ENCODE measurements around the gene CASQ2. TPM values are rescaled to one million over a fixed set of nuclear protein-coding genes. Genes with fewer than 3 reads are reported as not detected.

The CASQ2 gene
- total and polyA plus RNA-seq, 9 of the 15 experiments (the other 6 are each of a cell fraction or from before 2014, with no cell fraction given) = not detected

- no peak overlapping the region for H3K4me2 ChIP-seq (ENCODE audit: insufficient read depth, low read length)
- H2AFZ ChIP-seq (ENCODE audit: low read depth, low read length) = no peak overlapping the region
- H3K9me3 ChIP-seq (replicated peaks; ENCODE audit: control insufficient read depth, insufficient read depth, low read depth, low read length) = no peaks in the 10 kb centered on the region
- no peaks in the 10 kb centered on the region for H3K79me2 ChIP-seq (ENCODE audit: control insufficient read depth, insufficient read depth, low read length)
- in situ Hi-C loops (cut with MboI) = loop anchor here (10.0 kb wide), 1 partner anchor 256 kb away; the partner anchor contains the start of gene SLC22A15
- H3K27me3 ChIP-seq (ENCODE audit: control insufficient read depth in 2 of 2, insufficient read depth in 2 of 2, low read length in 2 of 2) = peaks cover 25 to 27% of the 10 kb centered on the region in 2 experiments
- TF ChIP-seq CHAMP1 (IDR thresholded peaks at IDR 0.05) (no peak), ZNF395 (CRISPR knock-in tag; IDR thresholded peaks at IDR 0.05) (no peak)
- ChIA-PET POLR2A (interaction anchor here (0.7 kb wide), 1 partner anchor 9 kb away, joined by 5 read pairs; no protein-coding TSS in a partner anchor), CTCF (ENCODE audit: low intra/inter-chr PET ratio) (no interaction called here)
- BruUV-seq (replicated peaks) = no TSS peak
- H3K36me3 ChIP-seq (ENCODE audit: control insufficient read depth, insufficient read depth, low read length) = no peaks in the 10 kb centered on the region
- no peaks in the 10 kb centered on the region; the same call in 1 of the 2 replicates for H4K20me1 ChIP-seq (replicated peaks; ENCODE audit: control insufficient read depth, insufficient read depth, low read length)
- no peak overlapping the region for H3K9ac ChIP-seq (ENCODE audit: insufficient read depth in 1 of 2, low read depth in 2 of 2, low read length in 2 of 2)
- H3K9me1 ChIP-seq (ENCODE audit: control insufficient read depth, insufficient read depth, low read length) = no peaks in the 10 kb centered on the region
- ATAC-seq (no peak), FAIRE-seq (no peak), DNase-seq (ENCODE audit: extremely low read depth in 1 of 4, low spot score in 3 of 4) (no peak)
- WGBS (ENCODE audit: insufficient coverage, low coverage, missing lambda C conversion rate) = 2% methylated on average over 7 of the region's 7 CpGs
- H3K4me3 ChIP-seq = no peak overlapping the region
- H3K27ac ChIP-seq (ENCODE audit: extremely low read depth, low read depth, low read length) = no peak overlapping the region
- H3K4me1 ChIP-seq (replicated peaks in 1 of 2; ENCODE audit: control insufficient read depth in 2 of 2, insufficient read depth in 2 of 2, low read length in 2 of 2) = no peaks in the 10 kb centered on the region
- intact Hi-C loops (cut with micrococcal nuclease) = no loop called here
These were observed 49.2 kb downstream of the CASQ2 start for GRCh38 chr1:115719285-115719684.

All from K562 (cell line).